ENCODE data around the gene SNRPD1. TPM values are rescaled to one million over a fixed set of nuclear protein-coding genes. Genes with fewer than 3 reads are reported as not detected.
"Not testable (repeated sequence)": the region's sequence is repeated elsewhere in the genome, so short reads cannot be mapped to it uniquely, and the experiment has no call there.

The SNRPD1 gene
- polyA plus RNA-seq, 1 donor: 86.0 TPM

GRCh38 chr18:21664069-21664468 lies 52.0 kb downstream of the SNRPD1 start:
- DNase-seq: peak in 1 of 2 donors; percentile 18
- WGBS (ENCODE audit: insufficient coverage, low lambda C conversion rate): no CpG with 5 or more reads among the region's 2 CpGs
- H3K27me3 ChIP-seq (ENCODE audit: control insufficient read depth, insufficient read depth, low read length): no peaks in the 10 kb centered on the region
- no peaks in the 10 kb centered on the region for H3K9me3 ChIP-seq (ENCODE audit: control insufficient read depth, low read depth, low read length)
- peaks cover 13% of the 10 kb centered on the region for H3K36me3 ChIP-seq (ENCODE audit: control insufficient read depth, insufficient read depth, low read length)
- H3K27ac ChIP-seq (ENCODE audit: low read length): no peak overlapping the region
- no peak overlapping the region for H3K4me3 ChIP-seq (ENCODE audit: low read length)
- peaks cover 3% of the 10 kb centered on the region for H3K4me1 ChIP-seq (ENCODE audit: control insufficient read depth, insufficient read depth, low read length)

DNA sequence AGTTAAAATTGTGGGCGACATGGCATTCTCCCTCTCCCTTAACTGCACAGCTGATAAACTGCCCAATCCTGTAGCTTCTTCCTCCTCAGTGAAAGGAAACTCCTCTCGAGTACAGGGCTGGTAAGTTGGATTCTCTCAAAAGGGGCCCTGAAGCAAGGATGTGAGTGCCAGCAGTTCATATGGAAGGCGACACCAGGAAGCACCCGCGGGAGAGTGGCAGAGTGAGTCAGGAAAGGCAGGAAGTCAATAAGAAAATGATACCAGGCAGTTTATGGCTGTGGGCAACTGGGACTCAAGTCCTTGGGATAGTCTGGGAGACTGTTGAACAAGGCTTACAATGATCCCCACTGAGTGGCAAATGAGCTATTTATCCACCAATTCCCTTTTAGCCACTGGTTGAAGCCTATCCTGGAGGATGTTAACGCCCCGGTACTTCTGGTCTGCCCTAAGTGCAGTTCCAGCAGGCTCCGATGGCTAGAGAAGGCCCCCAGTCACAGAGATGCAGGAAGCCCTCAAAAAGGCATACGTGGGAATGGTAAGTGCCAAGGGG lies 57.7 kb downstream of the SNRPD1 start:
- no CpG with 5 or more reads among the region's 9 CpGs for WGBS (ENCODE audit: insufficient coverage, low lambda C conversion rate)
- DNase-seq: no peak
- H3K4me3 ChIP-seq (ENCODE audit: low read length): no peak overlapping the region
- H3K27ac ChIP-seq (ENCODE audit: low read length): no peak overlapping the region
- H3K9me3 ChIP-seq (ENCODE audit: control insufficient read depth, low read depth, low read length): no peaks in the 10 kb centered on the region
- no peaks in the 10 kb centered on the region for H3K27me3 ChIP-seq (ENCODE audit: control insufficient read depth, insufficient read depth, low read length)
- H3K36me3 ChIP-seq (ENCODE audit: control insufficient read depth, insufficient read depth, low read length): peaks cover 2% of the 10 kb centered on the region
- peaks cover 3% of the 10 kb centered on the region for H3K4me1 ChIP-seq (ENCODE audit: control insufficient read depth, insufficient read depth, low read length)

- Histone ChIP-seq H3K4me1 (ENCODE audit: control insufficient read depth, insufficient read depth, low read length) (peaks cover 2% of the 10 kb centered on the region), H3K36me3 (ENCODE audit: control insufficient read depth, insufficient read depth, low read length) (peaks cover 2% of the 10 kb centered on the region), H3K27ac (ENCODE audit: low read length) (peak overlapping the region; percentile 33), H3K27me3 (ENCODE audit: control insufficient read depth, insufficient read depth, low read length) (no peaks in the 10 kb centered on the region), H3K9me3 (ENCODE audit: control insufficient read depth, low read depth, low read length) (no peaks in the 10 kb centered on the region), H3K4me3 (ENCODE audit: low read length) (no peak overlapping the region)
- peak; percentile 31 to 44 for DNase-seq
- WGBS (ENCODE audit: insufficient coverage, low lambda C conversion rate): no CpG with 5 or more reads among the region's 3 CpGs
These were observed 60.6 kb downstream of the SNRPD1 start for GRCh38 chr18:21672521-21673267.

GRCh38 chr18:21675354-21675753 lies 63.2 kb downstream of the SNRPD1 start:
- H3K4me1 ChIP-seq (ENCODE audit: control insufficient read depth, insufficient read depth, low read length); H3K4me3 ChIP-seq (ENCODE audit: low read length); H3K27me3 ChIP-seq (ENCODE audit: control insufficient read depth, insufficient read depth, low read length); H3K27ac ChIP-seq (ENCODE audit: low read length); H3K9me3 ChIP-seq (ENCODE audit: control insufficient read depth, low read depth, low read length); H3K36me3 ChIP-seq (ENCODE audit: control insufficient read depth, insufficient read depth, low read length); DNase-seq: not testable (repeated sequence)
- 100% methylated on average over 1 of the region's 8 CpGs for WGBS (ENCODE audit: insufficient coverage, low lambda C conversion rate)

GRCh38 chr18:21678859-21679258 lies 66.7 kb downstream of the SNRPD1 start:
- 100% methylated on average over 1 of the region's 1 CpG for WGBS (ENCODE audit: insufficient coverage, low lambda C conversion rate)
- Histone ChIP-seq H3K4me1 (ENCODE audit: control insufficient read depth, insufficient read depth, low read length) (peaks cover 14% of the 10 kb centered on the region), H3K36me3 (ENCODE audit: control insufficient read depth, insufficient read depth, low read length) (no peaks in the 10 kb centered on the region)

GRCh38 chr18:21680161-21680560 lies 68.0 kb downstream of the SNRPD1 start:
- H3K36me3 ChIP-seq (ENCODE audit: control insufficient read depth, insufficient read depth, low read length): no peaks in the 10 kb centered on the region
- no peaks in the 10 kb centered on the region for H3K27me3 ChIP-seq (ENCODE audit: control insufficient read depth, insufficient read depth, low read length)
- no peak overlapping the region for H3K4me3 ChIP-seq (ENCODE audit: low read length)
- peak overlapping the region; percentile 89 for H3K27ac ChIP-seq (ENCODE audit: low read length)
- H3K4me1 ChIP-seq (ENCODE audit: control insufficient read depth, insufficient read depth, low read length): peaks cover 14% of the 10 kb centered on the region
- 80% methylated on average over 1 of the region's 6 CpGs for WGBS (ENCODE audit: insufficient coverage, low lambda C conversion rate)
- no peaks in the 10 kb centered on the region for H3K9me3 ChIP-seq (ENCODE audit: control insufficient read depth, low read depth, low read length)
- DNase-seq: peak; percentile 71 to 82

More at GRCh38 chr18:21678859-21679258, 66.7 kb downstream of the SNRPD1 start:
- no peak overlapping the region for H3K27ac ChIP-seq (ENCODE audit: low read length)
- H3K27me3 ChIP-seq (ENCODE audit: control insufficient read depth, insufficient read depth, low read length): no peaks in the 10 kb centered on the region
- no peak for DNase-seq
- H3K9me3 ChIP-seq (ENCODE audit: control insufficient read depth, low read depth, low read length): no peaks in the 10 kb centered on the region
- H3K4me3 ChIP-seq (ENCODE audit: low read length): no peak overlapping the region

GRCh38 chr18:21682371-21683051 lies 70.4 kb downstream of the SNRPD1 start:
- Histone ChIP-seq H3K27ac (ENCODE audit: low read length) (peak overlapping the region; percentile 89), H3K4me3 (ENCODE audit: low read length) (peak overlapping the region; percentile 19), H3K27me3 (ENCODE audit: control insufficient read depth, insufficient read depth, low read length) (no peaks in the 10 kb centered on the region), H3K36me3 (ENCODE audit: control insufficient read depth, insufficient read depth, low read length) (no peaks in the 10 kb centered on the region), H3K9me3 (ENCODE audit: control insufficient read depth, low read depth, low read length) (no peaks in the 10 kb centered on the region), H3K4me1 (ENCODE audit: control insufficient read depth, insufficient read depth, low read length) (peaks cover 14% of the 10 kb centered on the region)
- DNase-seq: peak; percentile 85 to 89
- WGBS (ENCODE audit: insufficient coverage, low lambda C conversion rate): no CpG with 5 or more reads among the region's 11 CpGs

Other genes with a start within 250 kb of the SNRPD1 start
- 21.1 TPM for gene ESCO1, start 11.6 kb upstream of the SNRPD1 start, polyA plus RNA-seq
- gene ABHD3, start 92.5 kb downstream of the SNRPD1 start, polyA plus RNA-seq: 40.5 TPM
- gene MIB1, start 128.5 kb downstream of the SNRPD1 start, polyA plus RNA-seq: 25.4 TPM

All from large intestine (tissue), 3 donors.